Measurements from ENCODE around the gene SSR4.
"Not testable (repeated sequence)": the region's sequence is repeated elsewhere in the genome, so short reads cannot be mapped to it uniquely, and the experiment has no call there.

The SSR4 gene

GRCh38 chrX:153794018-153794896, at the start of gene SSR4, which contains the start of gene IDH3G:
TSS of gene SSR4 (plus strand) at chrX:153794668. CDS start at chrX:153794688, 20 bp downstream.
TSS of gene IDH3G (minus strand) at chrX:153794375. CDS start at chrX:153794326, 49 bp downstream.
- peak; percentile 91 for DNase-seq

GRCh38 chrX:153745067-153745433, 49.4 kb upstream of the SSR4 start:
- DNase-seq: not testable (repeated sequence)

GRCh38 chrX:153746359-153746758, 48.1 kb upstream of the SSR4 start:
- DNase-seq: no peak

- not testable (repeated sequence) for DNase-seq
Observed at GRCh38 chrX:153746991-153747390, 47.5 kb upstream of the SSR4 start.

DNA sequence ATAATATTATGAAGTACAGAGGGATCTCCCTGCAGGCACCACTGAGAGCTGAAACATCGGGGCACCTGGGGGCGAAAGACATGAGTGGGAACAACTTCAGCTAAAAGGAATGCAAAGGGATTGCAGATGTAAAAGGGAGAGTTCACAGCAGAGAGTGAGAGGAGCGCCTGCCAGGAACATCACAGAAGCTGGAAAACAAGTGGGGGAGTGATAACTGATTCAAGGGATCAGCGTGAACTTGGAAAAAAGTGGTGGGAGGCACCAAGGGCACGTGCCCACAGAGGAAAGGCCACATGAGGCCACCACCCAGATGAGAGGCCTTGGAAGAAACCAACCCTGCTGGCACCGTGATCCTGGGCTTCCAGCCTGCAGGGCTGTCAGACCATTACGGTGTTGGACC, 45.5 kb upstream of the SSR4 start:
- not testable (repeated sequence) for DNase-seq

DNA sequence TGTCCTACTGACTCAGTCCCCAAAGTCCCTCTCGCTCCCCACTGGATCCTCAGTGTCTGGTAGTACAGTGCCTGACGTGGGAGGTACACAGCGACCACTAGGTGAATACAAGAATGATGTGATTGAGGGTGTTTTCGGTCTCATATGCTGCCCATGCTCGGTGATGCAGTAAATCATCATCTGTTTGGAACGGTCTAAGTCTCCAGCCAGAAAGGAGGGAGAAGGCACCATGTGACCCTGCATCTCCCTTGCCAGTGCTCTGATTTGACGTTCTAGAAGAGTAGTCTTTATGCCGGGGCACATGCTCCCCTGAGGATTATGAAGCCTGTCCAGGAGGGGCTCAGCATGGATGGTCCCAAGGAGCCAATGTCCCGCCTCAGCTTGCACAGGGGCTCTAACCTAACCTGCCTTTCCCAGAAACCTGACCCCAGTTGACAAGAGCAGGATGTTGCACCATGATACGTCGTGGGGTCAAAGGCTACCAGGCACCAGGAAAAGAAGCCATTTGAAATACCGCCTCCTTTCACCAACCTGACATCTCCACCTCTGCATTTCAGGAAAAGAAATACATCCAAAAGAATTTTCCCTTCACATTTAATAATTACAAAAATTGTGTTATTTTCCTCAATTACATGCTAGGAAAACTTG, 44.2 kb upstream of the SSR4 start:
- no peak for DNase-seq

DNA sequence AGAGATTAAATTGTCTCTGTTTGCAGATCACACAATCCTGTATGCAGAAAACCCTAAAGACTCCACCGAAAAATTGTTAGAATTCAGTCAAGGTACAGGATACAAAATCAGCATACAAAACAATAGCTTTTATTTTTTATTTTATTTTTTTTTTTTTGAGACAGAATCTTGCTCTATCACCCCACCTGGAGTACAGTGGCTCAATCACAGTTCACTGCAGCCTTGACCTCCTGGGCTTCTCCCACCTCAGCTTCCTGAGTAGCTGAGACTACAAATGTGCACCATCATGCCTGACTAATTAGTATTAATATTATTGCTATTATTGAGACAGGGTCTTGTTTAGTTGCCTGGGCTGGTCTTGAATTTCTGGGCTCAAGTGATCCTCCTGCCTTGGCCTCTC, 39.3 kb upstream of the SSR4 start:
- no peak for DNase-seq

DNA sequence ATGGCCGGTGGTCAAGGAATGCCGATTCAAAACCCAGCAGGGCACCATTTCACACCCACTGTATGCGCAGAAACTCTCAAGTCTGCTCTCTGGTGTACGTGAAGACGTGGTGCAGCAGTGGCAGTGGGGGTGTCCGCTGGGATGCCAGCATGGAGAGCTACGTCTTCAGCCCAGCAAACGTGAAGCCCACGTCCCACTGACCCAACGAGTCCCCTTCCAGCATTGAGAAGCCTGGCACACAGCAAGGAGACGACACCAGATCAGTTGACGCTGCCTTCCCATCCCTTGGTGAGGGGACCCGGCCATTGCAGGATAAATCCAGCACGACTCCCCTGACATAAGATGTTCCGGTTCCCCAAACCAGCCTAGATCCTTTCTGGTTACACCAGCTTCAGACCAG, 32.6 kb upstream of the SSR4 start:
- DNase-seq: no peak

DNA sequence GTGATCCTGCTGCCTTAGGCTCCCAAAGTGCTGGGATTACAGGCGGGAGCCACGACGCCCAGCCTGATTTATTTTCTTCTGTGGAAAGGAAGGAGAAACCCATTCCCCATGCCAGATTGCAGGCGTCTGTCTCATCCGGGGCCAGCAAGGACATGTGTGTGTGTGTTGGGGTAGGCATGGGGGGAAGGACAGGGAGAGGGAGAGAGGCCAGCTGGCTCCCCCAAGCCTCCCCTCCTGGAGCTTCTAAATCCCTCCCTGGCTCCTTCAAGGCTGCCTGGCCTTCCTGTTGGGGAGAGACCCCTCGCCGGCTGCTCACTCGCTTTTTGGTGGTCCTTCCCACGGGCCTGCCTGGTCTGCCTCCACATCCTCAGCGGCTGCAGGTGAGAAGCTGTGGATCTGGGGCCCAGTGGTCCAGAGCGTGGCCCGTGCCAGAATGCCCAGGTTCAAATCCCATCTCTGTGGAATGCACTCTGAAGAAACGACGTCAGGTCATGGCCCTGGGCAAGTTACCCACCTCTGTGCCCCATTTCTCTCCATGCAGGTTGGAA, 31.8 kb upstream of the SSR4 start:
- peak; percentile 5 for DNase-seq

DNA sequence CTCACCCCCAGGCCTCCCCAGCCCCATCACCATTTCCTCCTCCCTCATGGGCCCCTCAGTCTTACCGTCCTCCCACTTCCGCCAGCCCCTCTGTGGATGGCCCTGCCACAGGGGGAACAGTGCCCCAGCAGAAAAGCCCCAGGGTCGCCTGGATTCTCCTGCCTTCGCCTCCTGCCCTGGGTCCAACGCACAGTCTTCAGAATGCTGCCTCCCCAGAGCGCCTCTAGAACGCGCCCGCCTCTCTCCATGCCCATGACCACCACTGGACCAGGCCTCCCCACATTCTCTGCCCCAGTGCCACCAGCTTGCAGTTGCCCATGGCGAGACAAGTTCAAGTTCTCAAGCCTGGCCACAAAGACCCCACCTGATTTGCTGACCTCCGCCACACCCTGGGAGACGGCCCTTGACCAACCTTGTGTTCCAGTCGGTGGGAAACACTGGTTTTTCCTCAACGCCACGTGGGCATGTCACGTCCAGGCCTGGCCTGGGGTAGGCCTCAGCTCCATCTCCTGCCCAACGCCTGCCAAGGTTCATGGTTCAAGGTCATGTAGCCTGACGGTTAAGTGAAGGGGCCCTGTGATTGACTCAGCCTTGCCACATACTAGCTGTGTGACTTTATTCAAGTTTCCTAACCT, 31.1 kb upstream of the SSR4 start:
- peak; percentile 14 for DNase-seq

DNA sequence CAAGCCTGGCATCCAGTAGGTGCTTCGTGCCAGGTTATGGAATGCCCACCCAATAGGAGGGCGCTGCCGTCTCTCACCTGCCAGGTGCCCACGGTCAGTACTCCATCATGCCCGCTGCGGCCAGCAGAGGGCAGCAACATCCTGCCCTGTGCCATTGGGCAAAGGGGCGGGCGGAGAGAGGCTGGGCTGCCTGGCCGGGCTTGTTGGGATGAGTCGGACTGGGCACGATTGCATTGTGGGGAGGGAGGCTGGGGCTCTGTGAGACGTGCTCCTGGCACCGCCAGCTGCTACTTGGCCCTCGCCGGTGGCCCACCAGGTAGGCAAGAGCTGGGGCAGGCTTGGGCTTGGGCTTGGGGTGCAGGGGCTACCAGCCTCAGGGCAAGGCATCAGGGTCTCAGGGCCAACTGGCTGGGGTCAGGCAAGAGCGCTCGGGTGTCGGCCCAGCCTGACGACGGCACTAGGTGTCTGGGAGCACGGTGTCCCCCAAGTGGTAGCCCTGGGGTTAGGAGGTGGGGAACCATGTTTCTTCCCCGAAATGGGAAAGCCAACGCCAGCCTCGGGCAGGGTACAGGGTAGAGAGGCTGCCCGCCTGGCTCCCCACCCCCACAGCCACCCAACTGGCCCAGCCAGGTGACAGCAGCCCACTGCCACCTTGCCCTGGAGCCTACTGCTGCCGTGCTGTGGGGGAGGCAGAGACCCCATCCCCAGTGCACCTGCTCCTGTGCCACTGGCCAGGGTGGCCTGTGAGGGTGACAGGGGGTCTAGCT, 30.3 kb upstream of the SSR4 start, which contains the start of gene PLXNB3:
Gene PLXNB3, plus strand, starts transcription at position 261 of the 767 bp plus-strand sequence. CDS start 1,287 bp downstream, outside the sequence.
- peak; percentile 82 for DNase-seq

GRCh38 chrX:153764786-153765137, 29.7 kb upstream of the SSR4 start:
- DNase-seq: peak; percentile 16

DNA sequence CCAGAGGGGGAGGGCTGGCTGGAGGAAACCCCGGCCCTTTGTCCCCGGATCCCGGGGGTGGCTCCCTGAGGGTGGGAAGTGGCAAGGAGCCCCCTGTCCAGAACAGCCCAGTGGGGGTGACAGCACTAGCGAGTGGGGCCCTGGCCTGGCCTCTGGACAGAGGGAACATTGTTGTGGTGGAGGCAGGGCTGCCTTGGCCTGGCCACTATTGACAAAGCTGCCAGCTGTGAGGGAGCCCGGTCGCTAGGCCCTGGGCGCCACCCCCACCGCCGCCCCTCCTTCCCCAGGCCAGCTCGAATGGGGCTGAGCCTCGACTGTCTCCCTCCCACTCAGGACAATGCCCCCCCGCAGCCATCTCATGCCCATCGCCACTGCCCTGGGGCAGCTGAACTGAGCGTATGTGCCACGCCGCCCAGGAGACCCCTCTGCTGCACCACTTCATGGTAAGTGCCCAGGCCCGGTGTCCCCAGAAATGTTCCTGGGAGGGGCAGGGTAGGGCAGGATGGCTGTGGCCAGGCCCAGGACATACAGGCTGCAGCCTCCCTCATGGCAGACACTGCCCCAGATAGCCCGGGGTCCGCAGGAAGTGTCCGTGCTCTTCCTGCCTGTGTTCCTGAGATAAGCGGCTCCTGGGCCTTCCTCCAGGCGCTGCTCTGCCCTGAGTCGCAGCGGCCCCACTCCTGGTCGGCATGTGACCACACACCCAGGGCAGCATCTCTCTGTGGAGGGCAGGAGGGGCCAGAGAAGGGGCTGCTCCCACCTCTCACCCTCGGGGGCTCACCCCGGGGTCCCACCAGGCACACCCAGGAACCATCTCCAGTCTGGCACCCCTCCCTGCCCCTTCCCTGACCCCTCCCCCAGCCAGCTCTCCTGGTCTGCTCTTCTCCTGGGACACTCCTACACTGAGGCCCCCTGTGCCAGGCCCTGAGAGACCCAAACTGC, 29.1 kb upstream of the SSR4 start:
- no peak for DNase-seq

DNA sequence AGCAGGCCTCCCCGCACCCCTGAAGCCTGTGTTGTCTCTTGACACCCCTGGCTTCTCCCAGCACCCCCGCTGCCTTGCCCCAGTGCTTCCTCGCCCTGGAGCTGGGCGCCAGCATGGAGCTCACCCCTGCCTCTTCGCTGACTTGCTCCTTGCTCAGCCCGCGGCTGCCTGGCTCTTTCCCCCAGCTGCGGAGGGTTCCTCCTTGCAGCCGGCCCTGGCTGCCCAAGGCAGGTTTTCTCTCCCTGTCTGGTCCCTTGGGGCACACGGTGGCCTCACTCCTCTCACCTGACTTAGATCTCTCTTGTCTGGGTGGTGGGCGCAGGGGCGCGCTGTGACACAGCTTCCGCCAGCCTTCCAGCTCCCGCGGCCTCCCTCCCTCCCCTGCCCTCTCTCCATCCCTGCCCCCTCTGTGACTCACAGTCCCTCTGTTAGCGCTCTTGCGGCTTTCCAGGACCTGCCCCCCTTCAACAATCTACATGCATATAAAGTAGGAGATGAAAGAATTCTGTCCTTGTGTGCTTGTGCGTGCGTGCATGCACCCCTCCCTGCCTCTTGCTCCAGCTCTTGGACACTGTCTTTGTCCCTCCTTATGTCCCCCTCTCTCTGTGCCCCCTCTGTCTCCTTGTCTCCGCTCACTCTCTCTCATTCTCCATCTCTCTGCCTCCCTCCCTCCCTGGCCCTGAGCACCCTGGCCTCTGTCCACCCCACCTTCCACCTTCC, 28.2 kb upstream of the SSR4 start:
- DNase-seq: peak; percentile 53

GRCh38 chrX:153766871-153767673, 27.4 kb upstream of the SSR4 start:
- peak; percentile 15 for DNase-seq

GRCh38 chrX:153767674-153768055, 26.8 kb upstream of the SSR4 start:
- DNase-seq: no peak

DNA sequence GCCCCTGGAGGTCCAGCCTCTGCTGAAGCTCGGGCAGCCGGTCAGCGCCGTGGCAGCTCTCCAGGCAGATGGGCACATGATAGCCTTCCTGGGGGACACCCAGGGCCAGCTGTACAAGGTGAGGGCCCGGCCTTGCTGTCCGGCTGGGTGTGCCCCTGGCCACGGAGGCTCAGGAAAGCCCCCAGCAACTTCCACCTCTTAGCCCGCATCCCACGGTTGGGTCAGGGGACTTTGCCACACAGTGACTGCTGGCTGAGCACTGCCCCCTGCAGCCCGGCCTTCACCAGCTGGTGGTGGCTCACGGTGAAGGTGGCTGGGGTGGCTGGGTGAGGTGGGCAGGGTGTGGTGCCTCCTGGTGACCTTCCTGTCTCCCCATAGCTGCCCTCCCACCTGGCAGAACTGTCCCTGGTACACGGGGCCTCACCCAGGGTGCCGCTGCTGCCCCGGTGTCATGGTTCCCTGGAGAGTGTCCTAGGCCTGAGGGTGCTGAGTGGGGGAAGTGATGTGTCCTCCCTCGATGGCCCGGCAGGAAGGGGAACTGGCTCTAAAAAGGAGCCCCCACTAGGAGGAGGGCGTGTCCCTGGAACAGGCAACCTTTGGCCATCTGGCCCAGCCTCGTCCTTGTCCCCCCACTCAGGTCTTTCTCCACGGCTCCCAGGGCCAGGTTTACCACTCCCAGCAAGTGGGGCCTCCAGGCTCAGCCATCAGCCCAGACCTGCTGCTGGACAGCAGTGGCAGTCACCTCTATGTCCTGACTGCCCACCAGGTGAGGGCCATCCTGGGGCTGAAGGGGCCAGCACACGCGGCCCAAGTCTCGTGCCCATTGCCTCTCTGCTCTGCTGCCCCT, 25.9 kb upstream of the SSR4 start:
- peak; percentile 14 for DNase-seq

DNA sequence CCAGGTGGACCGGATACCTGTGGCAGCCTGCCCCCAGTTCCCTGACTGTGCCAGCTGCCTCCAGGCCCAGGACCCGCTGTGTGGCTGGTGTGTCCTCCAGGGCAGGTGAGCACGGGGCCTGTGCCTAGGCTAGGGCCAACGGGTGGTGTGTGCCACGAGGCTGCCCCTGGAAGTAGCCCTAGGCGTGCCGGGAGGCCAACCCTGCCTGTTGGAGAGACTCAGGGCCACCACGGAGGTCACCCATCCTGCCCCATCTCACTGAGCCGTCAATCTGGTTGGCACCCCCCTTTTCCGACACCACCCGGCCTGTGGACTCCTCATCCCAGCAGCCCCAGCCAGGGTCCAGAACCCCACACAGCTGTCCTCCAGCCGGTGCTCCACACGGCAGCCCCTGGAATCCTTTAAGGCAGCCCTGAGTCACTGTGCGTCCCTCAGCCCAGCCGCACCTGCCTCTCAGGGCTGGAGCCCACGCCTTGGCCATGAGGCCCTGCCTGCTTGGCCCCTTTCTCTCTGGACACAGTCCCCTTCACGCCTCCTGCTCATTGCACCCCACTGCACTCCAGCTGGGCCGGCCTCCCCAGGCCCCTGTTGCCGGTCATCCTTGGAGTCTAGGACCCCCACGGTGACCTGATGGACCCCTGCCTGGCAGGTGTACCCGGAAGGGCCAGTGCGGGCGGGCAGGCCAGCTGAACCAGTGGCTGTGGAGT, 25.2 kb upstream of the SSR4 start:
- DNase-seq: peak; percentile 7
